Caki2 (cell line): ENCODE results near the gene ZNF19. TPM values are rescaled to one million over a fixed set of nuclear protein-coding genes. Genes with fewer than 3 reads are reported as not detected.

Source experiments
- DNase-seq: peaks from one replicate; pipeline ENCODE4 v3.0.0-alpha.2; 2015; ENCODE audit warnings: low read depth
- in situ Hi-C: cut with HindIII; loops from 2 replicates; pipeline ENCODE4 v1.10.0; 2016; ENCODE audit warnings: low sequenced_read_pairs, low pct_unique_long_range_greater_than_20kb, mixed read lengths
- total RNA-seq: library from RNA; depleted of rRNA; stranded (reverse); fragments of >200 nt; shearing (Covaris generic); gene quantifications from 2 replicates; pipeline ENCODE4 v1.2.3, GENCODE V29; 2014; ENCODE audit warnings: low replicate concordance; rRNA removed

The ZNF19 gene
- total RNA-seq, 1 experiment from 2014 or later: 0.98 TPM

GRCh38 chr16:71426880-71427615, 62.1 kb downstream of the ZNF19 start:
- no peak for DNase-seq
- in situ Hi-C loops: no loop called here

GRCh38 chr16:71426069-71426879, 62.9 kb downstream of the ZNF19 start:
- in situ Hi-C loops: no loop called here
- DNase-seq: no peak

- in situ Hi-C loops: no loop called here
- no peak for DNase-seq
Measured at GRCh38 chr16:71425746-71426068, 63.4 kb downstream of the ZNF19 start.

- in situ Hi-C loops: no loop called here
Measured at GRCh38 chr16:71424626-71425025, 64.5 kb downstream of the ZNF19 start.

GRCh38 chr16:71423865-71424264, 65.3 kb downstream of the ZNF19 start:
- in situ Hi-C loops: no loop called here
- no peak for DNase-seq

More at GRCh38 chr16:71424626-71425025, 64.5 kb downstream of the ZNF19 start:
- no peak for DNase-seq

Other genes starting within 250 kb of the ZNF19 start
- 20.0 and 27.4 TPM in 2 replicates for gene CMTR2, start 199.9 kb downstream of the ZNF19 start, total RNA-seq
- gene CALB2, start 130.6 kb downstream of the ZNF19 start, total RNA-seq: 8.0 and 10.9 TPM in 2 replicates
- gene TLE7, start 47.3 kb downstream of the ZNF19 start, total RNA-seq: not detected in 2 replicates
- gene ZNF23, start 27.1 kb downstream of the ZNF19 start, total RNA-seq: 4.8 and 12.2 TPM in 2 replicates
- not detected in 2 replicates for gene CHST4, start 37.1 kb upstream of the ZNF19 start, total RNA-seq
- not detected in 2 replicates for gene TAT, start 87.8 kb upstream of the ZNF19 start, total RNA-seq
- gene MARVELD3, start 136.9 kb upstream of the ZNF19 start, total RNA-seq: not detected in 2 replicates
- 5.0 and 5.6 TPM in 2 replicates for gene PHLPP2, start 235.4 kb upstream of the ZNF19 start, total RNA-seq